Effector memory CD8-positive, alpha-beta T cell (primary cell): ENCODE data around the gene ARHGEF33.
"Not testable (repeated sequence)": the region's sequence is repeated elsewhere in the genome, so short reads cannot be mapped to it uniquely, and the experiment has no call there.

Experiments
- ATAC-seq: fragments of 150-1000 bp; cut with Tn5 transposase; replicated peaks from 2 replicates; pipeline ENCODE4 v1.10.0; 2021; ENCODE audit warnings: mild to moderate bottlenecking, moderate library complexity
- DNase-seq, 3 experiments: peaks; one replicate each; pipeline ENCODE4 v3.0.0; 2021
- H3K27ac Mint-ChIP-seq, 2 donors: one replicate each; pipeline ENCODE4 v1.8.0; 2022; ENCODE audit warnings: mild to moderate bottlenecking in 2 of 2, mixed read lengths in 2 of 2, moderate library complexity in 2 of 2
- H3K27me3 Mint-ChIP-seq, 2 donors: one replicate each; pipeline ENCODE4 v1.8.0; 2022; ENCODE audit warnings: mixed read lengths in 2 of 2
- H3K36me3 Mint-ChIP-seq: one replicate; pipeline ENCODE4 v1.8.0; 2022; ENCODE audit warnings: mild to moderate bottlenecking, moderate library complexity, mixed read lengths; ENCODE audit not compliant: insufficient read depth
- H3K4me1 Mint-ChIP-seq, 2 donors: one replicate each; pipeline ENCODE4 v1.8.0; 2022; ENCODE audit warnings: low read depth in 2 of 2, mixed read lengths in 2 of 2
- H3K4me3 Mint-ChIP-seq, 2 donors: one replicate each; pipeline ENCODE4 v1.8.0; 2022; ENCODE audit warnings: mild to moderate bottlenecking in 2 of 2, mixed read lengths in 2 of 2, moderate library complexity in 2 of 2
- H3K9me3 Mint-ChIP-seq, 2 donors: one replicate each; pipeline ENCODE4 v1.8.0; 2022; ENCODE audit warnings: mixed read lengths in 2 of 2

ARHGEF33 gene

GRCh38 chr2:38930600-38930999 lies 40.9 kb downstream of the ARHGEF33 start:
- H3K27ac Mint-ChIP-seq, result no peak overlapping the region
- DNase-seq, result no peak
- H3K4me3 Mint-ChIP-seq, result no peak overlapping the region
- no peaks in the 10 kb centered on the region for H3K4me1 Mint-ChIP-seq
- no peaks in the 10 kb centered on the region for H3K9me3 Mint-ChIP-seq
- ATAC-seq, result no peak
- peaks cover 3% of the 10 kb centered on the region for H3K36me3 Mint-ChIP-seq
- H3K27me3 Mint-ChIP-seq, result peaks cover 12 to 17% of the 10 kb centered on the region in 2 donors

GRCh38 chr2:38932586-38932985 lies 42.9 kb downstream of the ARHGEF33 start:
- peaks cover 3% of the 10 kb centered on the region for H3K36me3 Mint-ChIP-seq
- H3K27me3 Mint-ChIP-seq, result peaks cover 12 to 14% of the 10 kb centered on the region in 2 donors
- H3K27ac Mint-ChIP-seq, result no peak overlapping the region
- no peaks in the 10 kb centered on the region for H3K9me3 Mint-ChIP-seq
- H3K4me1 Mint-ChIP-seq, result no peaks in the 10 kb centered on the region
- DNase-seq (no peak), ATAC-seq (no peak)
- no peak overlapping the region for H3K4me3 Mint-ChIP-seq

DNA sequence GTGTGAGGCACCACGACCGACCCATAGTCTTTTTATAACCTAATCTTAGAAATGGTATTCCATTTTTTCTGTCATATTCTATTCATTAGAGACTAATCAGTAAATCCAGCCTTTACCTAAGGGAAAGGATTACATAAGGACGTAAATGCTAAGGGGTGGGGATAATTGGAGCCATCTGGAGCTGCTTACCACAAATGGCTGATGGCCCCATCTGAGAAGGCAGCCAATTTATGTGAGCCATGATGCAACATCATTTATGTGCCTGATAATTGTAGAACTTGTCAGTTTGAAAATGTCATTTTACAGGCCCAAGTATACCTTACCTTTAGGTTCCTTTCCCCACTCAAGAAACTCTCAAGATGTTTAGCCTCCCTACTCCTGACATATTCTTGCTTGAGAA lies 44.0 kb downstream of the ARHGEF33 start:
- H3K27me3 Mint-ChIP-seq, result peaks cover 12 to 14% of the 10 kb centered on the region in 2 donors
- H3K4me1 Mint-ChIP-seq, result no peaks in the 10 kb centered on the region
- no peak overlapping the region for H3K4me3 Mint-ChIP-seq
- H3K36me3 Mint-ChIP-seq, result peaks cover 3% of the 10 kb centered on the region
- H3K27ac Mint-ChIP-seq, result no peak overlapping the region
- DNase-seq (no peak), ATAC-seq (no peak)
- H3K9me3 Mint-ChIP-seq, result no peaks in the 10 kb centered on the region

DNA sequence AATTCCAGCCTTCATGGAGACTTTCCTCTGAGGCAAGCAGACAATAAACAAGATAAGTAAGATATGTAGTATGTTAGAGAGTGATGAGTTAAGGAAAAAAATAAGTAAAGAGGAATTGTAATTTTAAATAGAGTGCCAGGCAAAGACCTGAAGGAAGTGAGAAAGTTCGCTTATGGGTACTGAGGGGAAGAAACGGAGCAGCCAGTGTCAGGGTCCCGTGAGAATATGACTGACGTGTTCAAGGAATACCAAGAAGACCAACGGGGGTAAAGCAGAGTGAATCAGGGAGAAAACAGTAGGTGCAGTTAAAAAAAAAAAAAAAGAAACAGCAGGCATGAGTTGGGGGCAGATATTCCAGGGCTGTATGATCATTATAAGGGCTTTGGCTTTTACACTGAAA lies 45.1 kb downstream of the ARHGEF33 start:
- no peak for DNase-seq
- Mint-ChIP-seq H3K4me1 (no peaks in the 10 kb centered on the region), H3K27ac (peak overlapping the region in 1 of 2 donors; percentile 0), H3K9me3 (no peaks in the 10 kb centered on the region), H3K4me3 (no peak overlapping the region), H3K27me3 (peaks cover 12 to 14% of the 10 kb centered on the region in 2 donors), H3K36me3 (peaks cover 3% of the 10 kb centered on the region)
- no peak for ATAC-seq

GRCh38 chr2:38935568-38936172 lies 46.0 kb downstream of the ARHGEF33 start:
- DNase-seq (no peak), ATAC-seq (no peak)
- H3K36me3 Mint-ChIP-seq, result no peaks in the 10 kb centered on the region
- no peaks in the 10 kb centered on the region for H3K9me3 Mint-ChIP-seq
- no peak overlapping the region for H3K4me3 Mint-ChIP-seq
- H3K27ac Mint-ChIP-seq, result no peak overlapping the region
- H3K27me3 Mint-ChIP-seq, result peaks cover 12 to 20% of the 10 kb centered on the region in 2 donors
- H3K4me1 Mint-ChIP-seq, result no peaks in the 10 kb centered on the region

- H3K9me3 Mint-ChIP-seq, H3K4me1 Mint-ChIP-seq, H3K4me3 Mint-ChIP-seq, H3K27ac Mint-ChIP-seq, DNase-seq, H3K36me3 Mint-ChIP-seq, ATAC-seq: not testable (repeated sequence)
- H3K27me3 Mint-ChIP-seq, result peaks cover 12 to 22% of the 10 kb centered on the region in 2 donors
Measured at GRCh38 chr2:38936516-38936915, 46.8 kb downstream of the ARHGEF33 start.

DNA sequence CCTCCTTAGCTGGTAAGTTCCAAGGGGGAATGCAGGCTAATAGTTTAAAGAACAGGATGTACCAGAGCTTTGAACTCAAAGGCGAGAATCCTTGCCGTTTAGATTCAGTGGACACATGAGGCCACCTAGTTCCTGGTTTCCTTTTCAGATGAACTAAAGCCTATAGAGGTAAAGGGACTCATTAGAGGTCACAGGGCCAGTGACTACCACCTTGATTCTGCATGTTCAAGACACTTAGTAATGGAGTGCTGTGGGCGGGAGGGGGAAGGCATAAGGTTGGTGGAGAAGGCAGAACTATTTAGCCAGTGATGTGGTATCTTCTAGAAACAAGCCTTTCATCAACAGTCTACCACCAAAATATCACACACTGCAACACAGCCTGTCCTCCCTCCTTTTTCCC lies 47.9 kb downstream of the ARHGEF33 start:
- DNase-seq (no peak), ATAC-seq (no peak)
- Mint-ChIP-seq H3K4me1 (no peaks in the 10 kb centered on the region), H3K9me3 (no peaks in the 10 kb centered on the region), H3K4me3 (no peak overlapping the region), H3K27me3 (peaks cover 12 to 22% of the 10 kb centered on the region in 2 donors), H3K27ac (no peak overlapping the region), H3K36me3 (no peaks in the 10 kb centered on the region)

DNA sequence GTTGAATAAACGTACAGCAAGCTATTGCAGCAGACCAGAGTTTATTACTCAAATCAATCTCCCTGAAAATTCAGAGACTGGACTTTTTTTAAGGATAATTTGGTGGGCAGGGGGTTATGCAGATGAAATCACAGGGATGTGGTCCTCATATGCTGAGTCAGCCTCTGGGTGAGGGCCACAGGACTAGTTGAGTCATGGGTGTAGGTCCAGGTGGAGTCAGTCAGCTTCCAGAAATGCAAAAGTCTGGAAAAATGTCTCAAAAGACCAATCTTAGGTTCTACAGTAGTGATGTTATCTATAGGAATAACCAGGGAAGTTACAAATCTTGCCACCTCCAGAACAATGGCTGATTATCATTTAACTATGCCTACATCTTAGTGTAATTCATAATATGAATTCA lies 51.1 kb downstream of the ARHGEF33 start:
- H3K27me3 Mint-ChIP-seq, result peaks cover 13 to 19% of the 10 kb centered on the region in 2 donors

GRCh38 chr2:38943784-38944183 lies 54.1 kb downstream of the ARHGEF33 start:
- DNase-seq (no peak), ATAC-seq (no peak)
- Mint-ChIP-seq H3K36me3 (no peaks in the 10 kb centered on the region), H3K27ac (no peak overlapping the region), H3K9me3 (no peaks in the 10 kb centered on the region), H3K4me3 (no peak overlapping the region), H3K27me3 (peaks cover 13 to 19% of the 10 kb centered on the region in 2 donors), H3K4me1 (no peaks in the 10 kb centered on the region)

More for the DNA sequence above, 51.1 kb downstream of the ARHGEF33 start:
- H3K4me1 Mint-ChIP-seq, result no peaks in the 10 kb centered on the region
- DNase-seq (no peak), ATAC-seq (no peak)
- H3K4me3 Mint-ChIP-seq, result no peak overlapping the region
- no peaks in the 10 kb centered on the region for H3K9me3 Mint-ChIP-seq
- H3K27ac Mint-ChIP-seq, result no peak overlapping the region
- no peaks in the 10 kb centered on the region for H3K36me3 Mint-ChIP-seq

GRCh38 chr2:38945372-38945771 lies 55.7 kb downstream of the ARHGEF33 start:
- ATAC-seq (no peak), DNase-seq (no peak)
- Mint-ChIP-seq H3K4me1 (no peaks in the 10 kb centered on the region), H3K4me3 (no peak overlapping the region), H3K9me3 (no peaks in the 10 kb centered on the region), H3K27me3 (peaks cover 13 to 16% of the 10 kb centered on the region in 2 donors), H3K27ac (no peak overlapping the region), H3K36me3 (no peaks in the 10 kb centered on the region)

- Mint-ChIP-seq H3K27me3 (peaks cover 11 to 13% of the 10 kb centered on the region in 2 donors), H3K36me3 (no peaks in the 10 kb centered on the region), H3K9me3 (no peaks in the 10 kb centered on the region), H3K4me1 (no peaks in the 10 kb centered on the region), H3K27ac (no peak overlapping the region), H3K4me3 (no peak overlapping the region)
- DNase-seq, result no peak
- no peak for ATAC-seq
Measured at GRCh38 chr2:38945911-38946310, 56.2 kb downstream of the ARHGEF33 start.

- Mint-ChIP-seq H3K4me3 (no peak overlapping the region), H3K9me3 (no peaks in the 10 kb centered on the region), H3K4me1 (no peaks in the 10 kb centered on the region), H3K27ac (no peak overlapping the region), H3K36me3 (no peaks in the 10 kb centered on the region), H3K27me3 (peaks cover 11 to 13% of the 10 kb centered on the region in 2 donors)
- DNase-seq (peak; percentile 38 to 56 (median 49)), ATAC-seq (peak; percentile 65)
Measured at GRCh38 chr2:38947241-38948239, 57.9 kb downstream of the ARHGEF33 start.

DNA sequence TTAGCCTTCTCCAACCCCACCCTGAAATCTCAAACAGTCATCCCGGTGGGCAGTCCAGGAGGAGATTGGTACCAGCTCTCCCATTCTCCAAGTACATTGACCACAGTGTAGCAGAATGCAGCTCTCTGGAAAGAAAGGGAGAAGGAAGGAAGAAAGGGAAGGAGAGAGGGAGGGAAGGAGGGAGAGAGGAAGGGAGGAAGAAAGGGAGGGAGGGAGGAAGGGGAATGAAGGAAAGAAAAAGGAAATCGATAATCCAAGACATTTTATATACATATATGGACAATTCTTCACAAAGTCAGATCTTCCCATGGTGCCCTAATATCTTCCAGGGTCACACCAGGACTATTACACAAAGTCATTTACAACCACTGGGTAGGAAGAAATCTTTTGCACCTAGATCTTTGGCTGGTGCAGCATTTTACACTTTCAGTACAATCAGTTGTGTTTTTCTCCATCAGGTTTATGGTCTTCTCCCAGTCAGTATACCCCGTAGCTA lies 58.8 kb downstream of the ARHGEF33 start:
- Mint-ChIP-seq H3K4me3 (no peak overlapping the region), H3K27ac (no peak overlapping the region), H3K4me1 (no peaks in the 10 kb centered on the region), H3K36me3 (no peaks in the 10 kb centered on the region), H3K27me3 (peaks cover 7% of the 10 kb centered on the region in 2 donors), H3K9me3 (no peaks in the 10 kb centered on the region)
- no peak for DNase-seq
- no peak for ATAC-seq
